HepG2 (cell line): ENCODE data around the gene AK9. TPM values are rescaled to one million over a fixed set of nuclear protein-coding genes. Genes with fewer than 3 reads are reported as not detected.

Experiments
- ATAC-seq: fragments of 200-7000 bp; cut with Tn5 transposase; 3 replicates; pipeline ENCODE4 v1.9.1; 2020; ENCODE audit warnings: mild to moderate bottlenecking, moderate library complexity
- BruUV-seq: library from RNA; stranded (reverse); fragments of 400-500 nt; replicated peaks from 2 replicates; lab custom pipeline; 2021; lab: Mats Ljungman, UMichigan
- CTCF ChIA-PET: fragments of 300-600 bp; formaldehyde crosslinking; extraction: SDS; loops from one replicate; lab custom pipeline; 2021; ENCODE audit warnings: low total read pairs, inconsistent platforms, low intra/inter-chr PET ratio; lab: Yijun Ruan, JAX
- POLR2A ChIA-PET: fragments of 350-600 bp; sonication (Branson Sonifier 250); formaldehyde crosslinking; loops from one replicate; lab custom pipeline; 2020; ENCODE audit warnings: antibody characterized with exemption, inconsistent platforms; lab: Yijun Ruan, JAX
- DNase-seq: peaks from one replicate; pipeline ENCODE4 v3.0.0-alpha.2; 2015; ENCODE audit warnings: low spot score
- FAIRE-seq: peaks from 3 replicates; lab custom pipeline; 2011; peaks lifted over from hg19 to GRCh38; lab: Jason Lieb, UNC
- H2AFZ ChIP-seq: one replicate; pipeline ENCODE4 v1.6.1; 2011; ENCODE audit warnings: low read length, inconsistent platforms
- H3K27ac ChIP-seq: fragments of 300-600 bp; 3 replicates; pipeline ENCODE4 v1.8.0; 2011; ENCODE audit warnings: mixed run types, mild to moderate bottlenecking, mixed read lengths, low read length, inconsistent platforms; ENCODE audit not compliant: insufficient read depth; ENCODE audit errors: extremely low read length
- H3K27me3 ChIP-seq, 2 experiments: fragments of 200-600 bp in 1 of 2; 2 replicates in 1 of 2; 3 replicates in 1 of 2; pipeline versions ENCODE4 v1.6.0 to v1.8.0; 2011; ENCODE audit warnings: low read length in 2 of 2, mild to moderate bottlenecking in 2 of 2, moderate library complexity in 2 of 2, inconsistent platforms in 1 of 2; ENCODE audit not compliant: insufficient read depth in 2 of 2, control insufficient read depth in 1 of 2
- H3K36me3 ChIP-seq, 2 experiments: fragments of 200-600 bp in 1 of 2; replicated peaks in 1 of 2; 2 replicates in 1 of 2; 3 replicates in 1 of 2; pipeline versions ENCODE4 v1.5.1 to v1.8.0; 2011; ENCODE audit warnings: low read length in 2 of 2, inconsistent platforms in 1 of 2; ENCODE audit not compliant: insufficient read depth in 2 of 2, control insufficient read depth in 1 of 2
- H3K4me1 ChIP-seq: 2 replicates; pipeline ENCODE4 v1.5.1; 2012; ENCODE audit warnings: low read length, inconsistent platforms; ENCODE audit not compliant: insufficient read depth
- H3K4me2 ChIP-seq: 2 replicates; pipeline ENCODE4 v1.6.0; 2011; ENCODE audit warnings: low read depth, low read length, inconsistent platforms
- H3K4me3 ChIP-seq, 3 experiments: fragments of 200-600 bp in 1 of 3; sonication (generic), shearing (Covaris generic) in 1 of 3; replicated peaks in 1 of 3; 2 replicates each; pipeline ENCODE4 v1.5.1; 2011 to 2016; ENCODE audit warnings: low read length in 3 of 3, inconsistent platforms in 2 of 3, low read depth in 2 of 3, mild to moderate bottlenecking in 2 of 3, control low read depth in 1 of 3, mixed read lengths in 1 of 3; ENCODE audit not compliant: insufficient read depth in 1 of 3
- H3K79me2 ChIP-seq: one replicate; pipeline ENCODE4 v1.6.1; 2011; ENCODE audit warnings: low read length, inconsistent platforms; ENCODE audit not compliant: insufficient read depth
- H3K9ac ChIP-seq: 2 replicates; pipeline ENCODE4 v1.6.0; 2011; ENCODE audit warnings: mild to moderate bottlenecking, low read depth, low read length, inconsistent platforms; ENCODE audit not compliant: insufficient read depth
- H3K9me3 ChIP-seq: 2 replicates; pipeline ENCODE4 v1.5.1; 2012; ENCODE audit warnings: mild to moderate bottlenecking, low read length
- H4K20me1 ChIP-seq: 2 replicates; pipeline ENCODE4 v1.6.0; 2011; ENCODE audit warnings: inconsistent platforms, mild to moderate bottlenecking, low read length, moderate library complexity; ENCODE audit not compliant: insufficient read depth
- BRD4 ChIP-seq: sonication (generic); formaldehyde crosslinking; IDR thresholded peaks from 2 replicates; pipeline ENCODE4 v1.4.0; 2020; ENCODE audit warnings: missing genetic modification reagents
- HMG20A ChIP-seq: IDR thresholded peaks from 2 replicates; pipeline ENCODE4 v1.6.1; 2016; ENCODE audit warnings: borderline replicate concordance
- RELA ChIP-seq: sonication (generic); formaldehyde crosslinking; IDR thresholded peaks from 2 replicates; pipeline ENCODE4 v1.4.0; 2020; ENCODE audit warnings: missing genetic modification reagents
- ZFAT ChIP-seq: sonication (generic); formaldehyde crosslinking; conservative IDR thresholded peaks from 2 replicates; pipeline ENCODE4 v1.8.1; 2023; ENCODE audit warnings: missing genetic modification reagents, inconsistent platforms
- ZFP62 ChIP-seq: sonication (generic); formaldehyde crosslinking; IDR thresholded peaks from 2 replicates; pipeline ENCODE4 v1.4.0; 2020; ENCODE audit warnings: missing genetic modification reagents
- ZKSCAN8 ChIP-seq: IDR thresholded peaks from 2 replicates; pipeline ENCODE4 v1.6.1; 2016; ENCODE audit warnings: borderline replicate concordance, missing genetic modification reagents, missing compliant biosample characterization
- ZNF207 ChIP-seq: fragments of 450-650 bp; IDR thresholded peaks from 2 replicates; pipeline ENCODE4 v1.6.1; 2016; ENCODE audit warnings: antibody characterized with exemption, borderline replicate concordance
- WGBS: methylation state at CpG from one replicate; pipeline ENCODE4 v1.1.6; 2017; ENCODE audit warnings: low lambda C conversion rate; 5-methylcytosine and 5-hydroxymethylcytosine counted together
- in situ Hi-C: cut with HindIII; loops from 2 replicates; pipeline ENCODE4 v1.10.0; 2017; ENCODE audit warnings: low pct_unique_long_range_greater_than_20kb; ENCODE audit not compliant: extremely low pct_ligation_motif_present
- intact Hi-C: fragments of 100-400 bp; cut with micrococcal nuclease; formaldehyde crosslinking; loops from one replicate; pipeline ENCODE4 v1.10.0; 2022; ENCODE audit not compliant: unreplicated experiment
- polyA plus RNA-seq, 8 experiments: library from polyadenylated mRNA; depleted of rRNA in 3 of 8; stranded (reverse) in 7 of 8; unstranded in 1 of 8; fragments of >200 nt; fragmentation: Illumina TruSeq in 4 of 8; extraction: Trizol in 4 of 8; gene quantifications; 2 replicates each; pipeline versions ENCODE4 v1.2.1 to v1.2.3, GENCODE V29; 2011 to 2016; ENCODE audit warnings: low read depth in 4 of 8, missing spikeins in 1 of 8, mixed read lengths in 1 of 8; ENCODE audit not compliant: insufficient read depth in 1 of 8
- total RNA-seq, 5 experiments: library from RNA; depleted of rRNA; stranded (reverse); fragments of >200 nt; fragmentation: Illumina TruSeq; extraction: Trizol; gene quantifications; 2 replicates each; pipeline ENCODE4 v1.2.3, GENCODE V29; 2016; ENCODE audit warnings: low read depth in 1 of 5
- TF ChIP-seq, protein P1 (sequence below): sonication (generic); formaldehyde crosslinking; IDR thresholded peaks from 2 replicates; pipeline ENCODE4 v1.4.0; 2020; ENCODE audit warnings: missing genetic modification reagents
- TF ChIP-seq, protein P2 (sequence below): IDR thresholded peaks from 2 replicates; pipeline ENCODE4 v1.6.1; 2018; ENCODE audit warnings: missing genetic modification reagents, mild to moderate bottlenecking, missing compliant biosample characterization
- TF ChIP-seq, protein P3 (sequence below): sonication (generic); formaldehyde crosslinking; IDR thresholded peaks from 2 replicates; pipeline ENCODE4 v1.8.0; 2023; ENCODE audit warnings: mild to moderate bottlenecking, missing genetic modification reagents
- TF ChIP-seq, protein P4 (sequence below): sonication (generic); IDR thresholded peaks from 2 replicates; pipeline ENCODE4 v1.6.1; 2016; ENCODE audit warnings: low read depth, borderline replicate concordance
- TF ChIP-seq, protein P5 (sequence below): sonication (generic); formaldehyde crosslinking; IDR thresholded peaks from 2 replicates; pipeline ENCODE4 v1.4.0; 2020; ENCODE audit warnings: missing genetic modification reagents
- TF ChIP-seq, protein P6 (sequence below): sonication (generic); formaldehyde crosslinking; IDR thresholded peaks from 2 replicates; pipeline ENCODE4 v1.4.0; 2020; ENCODE audit warnings: missing genetic modification reagents

The AK9 gene
- total and polyA plus RNA-seq, 2 of the 13 experiments (the other 11 are each of a cell fraction or from before 2014, with no cell fraction given) = 3.2 to 4.8 TPM

DNA sequence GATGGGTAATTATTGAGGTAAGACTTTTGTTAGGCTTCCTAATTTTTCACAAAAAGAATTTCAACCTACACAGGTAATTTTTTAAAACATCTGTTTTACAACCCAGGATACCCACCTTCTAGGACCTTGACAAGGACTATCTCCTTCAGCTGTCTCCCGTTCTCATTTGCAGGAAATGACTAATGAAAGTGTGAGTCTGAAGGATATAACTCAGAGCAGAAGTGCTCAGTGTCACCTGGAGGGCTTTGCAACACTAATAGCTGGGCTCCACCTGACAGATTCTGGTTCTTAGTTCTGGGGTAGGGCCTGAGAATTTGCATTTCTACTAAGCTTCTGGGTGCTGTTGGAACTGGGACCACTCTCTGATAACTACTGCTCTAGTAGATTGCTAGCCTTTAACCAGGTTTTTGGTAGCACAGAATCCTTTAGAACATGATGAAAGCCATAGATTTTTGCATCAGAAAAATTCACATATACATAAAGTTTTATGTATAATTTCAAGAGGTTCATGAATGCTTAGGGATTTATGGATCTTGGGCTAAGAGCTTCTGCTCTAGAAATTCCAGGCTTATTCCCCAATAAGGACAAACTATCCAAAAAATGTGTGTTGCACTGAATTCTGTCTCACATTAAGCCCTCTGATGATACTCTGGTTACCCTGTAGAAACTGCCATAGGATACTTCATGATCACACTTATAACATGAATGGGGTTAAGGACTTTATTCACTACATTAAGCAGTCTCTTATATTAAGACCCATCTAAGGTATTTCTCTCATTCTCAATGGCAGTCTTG, 30.3 kb downstream of the AK9 start:
- Histone ChIP-seq H3K27me3 (no peaks in the 10 kb centered on the region), H3K9me3 (no peaks in the 10 kb centered on the region), H3K36me3 (no peaks in the 10 kb centered on the region), H3K4me3 (no peak overlapping the region), H4K20me1 (no peaks in the 10 kb centered on the region), H3K79me2 (no peaks in the 10 kb centered on the region), H2AFZ (no peak overlapping the region), H3K9ac (no peak overlapping the region), H3K27ac (no peak overlapping the region), H3K4me1 (no peaks in the 10 kb centered on the region), H3K4me2 (no peak overlapping the region)
- POLR2A ChIA-PET = no interaction called here
- WGBS = 71% methylated on average over 1 of the region's 1 CpG
- FAIRE-seq (no peak), ATAC-seq (no peak), DNase-seq (no peak)
- intact Hi-C loops = no loop called here
- no TSS peak for BruUV-seq
- in situ Hi-C loops = no loop called here
- CTCF ChIA-PET = no interaction called here
- TF ChIP-seq, protein P1, sequence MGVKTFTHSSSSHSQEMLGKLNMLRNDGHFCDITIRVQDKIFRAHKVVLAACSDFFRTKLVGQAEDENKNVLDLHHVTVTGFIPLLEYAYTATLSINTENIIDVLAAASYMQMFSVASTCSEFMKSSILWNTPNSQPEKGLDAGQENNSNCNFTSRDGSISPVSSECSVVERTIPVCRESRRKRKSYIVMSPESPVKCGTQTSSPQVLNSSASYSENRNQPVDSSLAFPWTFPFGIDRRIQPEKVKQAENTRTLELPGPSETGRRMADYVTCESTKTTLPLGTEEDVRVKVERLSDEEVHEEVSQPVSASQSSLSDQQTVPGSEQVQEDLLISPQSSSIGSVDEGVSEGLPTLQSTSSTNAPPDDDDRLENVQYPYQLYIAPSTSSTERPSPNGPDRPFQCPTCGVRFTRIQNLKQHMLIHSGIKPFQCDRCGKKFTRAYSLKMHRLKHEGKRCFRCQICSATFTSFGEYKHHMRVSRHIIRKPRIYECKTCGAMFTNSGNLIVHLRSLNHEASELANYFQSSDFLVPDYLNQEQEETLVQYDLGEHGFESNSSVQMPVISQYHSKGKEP (CRISPR knock-in tag) = no peak
- TF ChIP-seq, protein P2, sequence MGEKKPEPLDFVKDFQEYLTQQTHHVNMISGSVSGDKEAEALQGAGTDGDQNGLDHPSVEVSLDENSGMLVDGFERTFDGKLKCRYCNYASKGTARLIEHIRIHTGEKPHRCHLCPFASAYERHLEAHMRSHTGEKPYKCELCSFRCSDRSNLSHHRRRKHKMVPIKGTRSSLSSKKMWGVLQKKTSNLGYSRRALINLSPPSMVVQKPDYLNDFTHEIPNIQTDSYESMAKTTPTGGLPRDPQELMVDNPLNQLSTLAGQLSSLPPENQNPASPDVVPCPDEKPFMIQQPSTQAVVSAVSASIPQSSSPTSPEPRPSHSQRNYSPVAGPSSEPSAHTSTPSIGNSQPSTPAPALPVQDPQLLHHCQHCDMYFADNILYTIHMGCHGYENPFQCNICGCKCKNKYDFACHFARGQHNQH (CRISPR knock-in tag) = no peak
- TF ChIP-seq, protein P3, sequence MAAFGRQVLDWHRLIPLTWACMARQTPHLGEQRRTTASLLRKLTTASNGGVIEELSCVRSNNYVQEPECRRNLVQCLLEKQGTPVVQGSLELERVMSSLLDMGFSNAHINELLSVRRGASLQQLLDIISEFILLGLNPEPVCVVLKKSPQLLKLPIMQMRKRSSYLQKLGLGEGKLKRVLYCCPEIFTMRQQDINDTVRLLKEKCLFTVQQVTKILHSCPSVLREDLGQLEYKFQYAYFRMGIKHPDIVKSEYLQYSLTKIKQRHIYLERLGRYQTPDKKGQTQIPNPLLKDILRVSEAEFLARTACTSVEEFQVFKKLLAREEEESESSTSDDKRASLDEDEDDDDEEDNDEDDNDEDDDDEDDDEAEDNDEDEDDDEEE = no peak
- TF ChIP-seq HMG20A (no peak), ZFP62 (CRISPR knock-in tag) (no peak), RELA (no peak), ZKSCAN8 (no peak), BRD4 (CRISPR knock-in tag) (no peak), ZNF207 (no peak), ZFAT (no peak)
- TF ChIP-seq, protein P4, sequence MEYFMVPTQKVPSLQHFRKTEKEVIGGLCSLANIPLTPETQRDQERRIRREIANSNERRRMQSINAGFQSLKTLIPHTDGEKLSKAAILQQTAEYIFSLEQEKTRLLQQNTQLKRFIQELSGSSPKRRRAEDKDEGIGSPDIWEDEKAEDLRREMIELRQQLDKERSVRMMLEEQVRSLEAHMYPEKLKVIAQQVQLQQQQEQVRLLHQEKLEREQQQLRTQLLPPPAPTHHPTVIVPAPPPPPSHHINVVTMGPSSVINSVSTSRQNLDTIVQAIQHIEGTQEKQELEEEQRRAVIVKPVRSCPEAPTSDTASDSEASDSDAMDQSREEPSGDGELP = no peak
- TF ChIP-seq, protein P5, sequence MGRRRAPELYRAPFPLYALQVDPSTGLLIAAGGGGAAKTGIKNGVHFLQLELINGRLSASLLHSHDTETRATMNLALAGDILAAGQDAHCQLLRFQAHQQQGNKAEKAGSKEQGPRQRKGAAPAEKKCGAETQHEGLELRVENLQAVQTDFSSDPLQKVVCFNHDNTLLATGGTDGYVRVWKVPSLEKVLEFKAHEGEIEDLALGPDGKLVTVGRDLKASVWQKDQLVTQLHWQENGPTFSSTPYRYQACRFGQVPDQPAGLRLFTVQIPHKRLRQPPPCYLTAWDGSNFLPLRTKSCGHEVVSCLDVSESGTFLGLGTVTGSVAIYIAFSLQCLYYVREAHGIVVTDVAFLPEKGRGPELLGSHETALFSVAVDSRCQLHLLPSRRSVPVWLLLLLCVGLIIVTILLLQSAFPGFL (CRISPR knock-in tag) = no peak
- TF ChIP-seq, protein P6, sequence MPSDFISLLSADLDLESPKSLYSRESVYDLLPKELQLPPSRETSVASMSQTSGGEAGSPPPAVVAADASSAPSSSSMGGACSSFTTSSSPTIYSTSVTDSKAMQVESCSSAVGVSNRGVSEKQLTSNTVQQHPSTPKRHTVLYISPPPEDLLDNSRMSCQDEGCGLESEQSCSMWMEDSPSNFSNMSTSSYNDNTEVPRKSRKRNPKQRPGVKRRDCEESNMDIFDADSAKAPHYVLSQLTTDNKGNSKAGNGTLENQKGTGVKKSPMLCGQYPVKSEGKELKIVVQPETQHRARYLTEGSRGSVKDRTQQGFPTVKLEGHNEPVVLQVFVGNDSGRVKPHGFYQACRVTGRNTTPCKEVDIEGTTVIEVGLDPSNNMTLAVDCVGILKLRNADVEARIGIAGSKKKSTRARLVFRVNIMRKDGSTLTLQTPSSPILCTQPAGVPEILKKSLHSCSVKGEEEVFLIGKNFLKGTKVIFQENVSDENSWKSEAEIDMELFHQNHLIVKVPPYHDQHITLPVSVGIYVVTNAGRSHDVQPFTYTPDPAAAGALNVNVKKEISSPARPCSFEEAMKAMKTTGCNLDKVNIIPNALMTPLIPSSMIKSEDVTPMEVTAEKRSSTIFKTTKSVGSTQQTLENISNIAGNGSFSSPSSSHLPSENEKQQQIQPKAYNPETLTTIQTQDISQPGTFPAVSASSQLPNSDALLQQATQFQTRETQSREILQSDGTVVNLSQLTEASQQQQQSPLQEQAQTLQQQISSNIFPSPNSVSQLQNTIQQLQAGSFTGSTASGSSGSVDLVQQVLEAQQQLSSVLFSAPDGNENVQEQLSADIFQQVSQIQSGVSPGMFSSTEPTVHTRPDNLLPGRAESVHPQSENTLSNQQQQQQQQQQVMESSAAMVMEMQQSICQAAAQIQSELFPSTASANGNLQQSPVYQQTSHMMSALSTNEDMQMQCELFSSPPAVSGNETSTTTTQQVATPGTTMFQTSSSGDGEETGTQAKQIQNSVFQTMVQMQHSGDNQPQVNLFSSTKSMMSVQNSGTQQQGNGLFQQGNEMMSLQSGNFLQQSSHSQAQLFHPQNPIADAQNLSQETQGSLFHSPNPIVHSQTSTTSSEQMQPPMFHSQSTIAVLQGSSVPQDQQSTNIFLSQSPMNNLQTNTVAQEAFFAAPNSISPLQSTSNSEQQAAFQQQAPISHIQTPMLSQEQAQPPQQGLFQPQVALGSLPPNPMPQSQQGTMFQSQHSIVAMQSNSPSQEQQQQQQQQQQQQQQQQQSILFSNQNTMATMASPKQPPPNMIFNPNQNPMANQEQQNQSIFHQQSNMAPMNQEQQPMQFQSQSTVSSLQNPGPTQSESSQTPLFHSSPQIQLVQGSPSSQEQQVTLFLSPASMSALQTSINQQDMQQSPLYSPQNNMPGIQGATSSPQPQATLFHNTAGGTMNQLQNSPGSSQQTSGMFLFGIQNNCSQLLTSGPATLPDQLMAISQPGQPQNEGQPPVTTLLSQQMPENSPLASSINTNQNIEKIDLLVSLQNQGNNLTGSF = no peak
